Hindlimb muscle (tissue), 1 donor: ENCODE measurements around the gene DBH. TPM values are rescaled to one million over a fixed set of nuclear protein-coding genes. Genes with fewer than 3 reads are reported as not detected.

Experiments used
- DNase-seq: peaks from one replicate; pipeline ENCODE4 v3.0.0-alpha.2; 2013
- polyA plus RNA-seq: library from polyadenylated mRNA; unstranded; fragments of 120-200 nt; gene quantifications from one replicate; pipeline ENCODE4 v1.2.1, GENCODE V29; 2013; ENCODE audit not compliant: insufficient read length

The DBH gene
- polyA plus RNA-seq, 1 donor: 0.54 TPM

- no peak for DNase-seq
Measured at GRCh38 chr9:133702798-133703590, 66.8 kb downstream of the DBH start.

DNA sequence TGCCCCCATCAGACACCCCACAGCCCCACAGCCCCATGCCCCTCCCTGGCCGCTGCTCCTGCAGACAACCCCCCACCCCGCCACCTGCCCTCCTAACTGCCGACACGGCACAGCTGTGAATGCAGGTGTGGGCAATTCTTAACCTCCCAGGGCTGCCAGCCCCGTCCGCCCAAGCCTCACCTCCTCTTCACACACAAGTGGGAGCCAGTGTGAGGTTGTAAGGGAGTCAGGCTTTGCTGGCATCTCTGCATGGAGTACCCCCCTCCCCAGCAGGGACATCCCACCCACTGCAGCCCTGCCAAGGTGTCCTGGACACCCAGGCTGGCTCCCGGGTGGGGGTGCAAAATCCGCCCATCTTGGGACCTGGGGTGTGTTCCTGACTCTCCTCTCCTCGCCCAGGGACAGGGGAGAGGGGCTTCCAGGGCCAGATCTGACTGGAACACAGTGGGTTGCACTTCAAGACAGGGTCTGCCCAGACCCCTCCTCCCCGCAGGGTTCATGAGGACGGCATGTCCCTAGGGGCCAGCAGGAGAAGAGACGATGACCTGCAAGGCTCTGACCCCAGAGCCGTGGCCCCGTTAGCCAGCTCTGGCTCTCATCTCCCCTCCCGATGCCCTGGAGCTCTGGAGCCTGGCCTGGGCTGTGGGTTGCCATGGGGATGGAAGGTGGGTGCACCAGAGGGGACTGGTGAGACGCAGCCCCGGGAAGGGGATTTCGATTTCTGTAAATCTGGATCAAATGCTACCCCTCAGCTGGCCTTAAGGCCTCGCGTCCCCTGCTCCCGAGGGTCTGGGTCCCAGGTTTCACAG lies 67.6 kb downstream of the DBH start:
- DNase-seq: no peak

GRCh38 chr9:133704711-133705181 lies 68.6 kb downstream of the DBH start:
- no peak for DNase-seq

GRCh38 chr9:133705576-133705975 lies 69.4 kb downstream of the DBH start:
- no peak for DNase-seq

DNA sequence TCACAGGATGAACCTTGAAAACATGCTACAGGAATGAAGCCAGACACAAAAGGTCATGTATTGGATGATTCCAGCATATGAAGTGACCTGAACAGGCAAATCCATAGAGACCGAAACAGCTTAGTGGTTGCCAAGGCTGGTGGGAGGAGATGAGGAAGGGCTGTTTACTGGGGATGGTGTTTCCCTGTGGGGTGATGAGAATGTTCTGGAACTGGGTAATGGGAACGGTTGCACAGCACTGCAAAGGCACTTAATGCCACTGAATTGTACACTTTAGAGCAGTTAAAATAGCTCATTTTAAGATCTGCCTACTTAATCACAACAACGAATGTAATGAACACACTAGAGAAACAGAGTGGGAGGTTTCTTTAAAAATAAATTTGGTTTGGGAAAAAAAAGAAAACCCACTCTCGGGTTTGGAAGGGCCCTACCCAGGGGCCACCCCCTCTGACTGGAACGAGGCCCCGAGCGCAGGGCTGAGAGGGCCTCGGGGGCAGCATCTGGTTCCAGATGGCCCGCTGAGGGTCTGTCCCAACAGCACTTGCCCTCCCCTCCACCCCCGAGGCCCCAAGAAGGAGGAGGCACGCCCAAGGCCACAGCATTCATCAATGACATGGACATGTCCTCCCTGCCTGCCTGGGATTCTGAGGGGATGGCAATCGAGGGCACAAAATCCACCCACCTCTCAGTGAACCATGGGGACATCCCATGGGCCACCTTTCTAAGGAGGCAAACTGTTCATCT lies 70.3 kb downstream of the DBH start:
- no peak for DNase-seq

DNA sequence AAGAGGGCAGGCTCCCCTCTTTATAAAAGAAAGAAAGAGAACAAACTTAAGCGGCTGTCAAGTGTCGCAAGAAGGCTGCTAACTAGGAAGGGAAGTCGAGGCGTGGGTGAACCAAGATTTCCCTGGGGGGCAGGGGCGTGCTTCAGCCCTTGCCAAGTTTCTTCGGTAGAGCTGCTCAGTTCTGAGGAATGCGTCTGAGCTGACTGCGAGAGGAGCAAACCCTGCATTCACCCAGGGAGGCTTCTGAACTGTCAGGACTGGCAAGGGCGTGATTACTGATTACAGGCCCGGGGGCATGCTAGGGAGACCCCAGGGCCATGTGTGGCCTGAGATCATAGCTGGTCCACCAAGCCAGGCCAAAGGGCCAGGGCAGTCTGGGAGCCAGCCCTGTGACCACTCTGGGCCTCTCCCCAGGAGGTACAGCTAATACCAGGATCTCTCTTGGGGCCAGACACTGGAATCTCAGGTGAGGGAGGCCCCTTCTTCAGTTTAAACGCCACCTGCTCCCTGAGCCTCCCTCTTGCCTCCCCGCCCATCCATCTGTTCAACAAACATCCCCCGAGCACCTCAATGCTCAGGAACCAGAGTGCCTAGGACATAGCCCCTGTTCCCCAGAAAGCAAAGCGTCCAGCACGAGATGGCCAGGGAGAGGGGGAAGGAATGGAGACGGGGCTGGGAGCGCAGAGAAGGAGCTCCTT lies 71.1 kb downstream of the DBH start:
- DNase-seq: no peak

DNA sequence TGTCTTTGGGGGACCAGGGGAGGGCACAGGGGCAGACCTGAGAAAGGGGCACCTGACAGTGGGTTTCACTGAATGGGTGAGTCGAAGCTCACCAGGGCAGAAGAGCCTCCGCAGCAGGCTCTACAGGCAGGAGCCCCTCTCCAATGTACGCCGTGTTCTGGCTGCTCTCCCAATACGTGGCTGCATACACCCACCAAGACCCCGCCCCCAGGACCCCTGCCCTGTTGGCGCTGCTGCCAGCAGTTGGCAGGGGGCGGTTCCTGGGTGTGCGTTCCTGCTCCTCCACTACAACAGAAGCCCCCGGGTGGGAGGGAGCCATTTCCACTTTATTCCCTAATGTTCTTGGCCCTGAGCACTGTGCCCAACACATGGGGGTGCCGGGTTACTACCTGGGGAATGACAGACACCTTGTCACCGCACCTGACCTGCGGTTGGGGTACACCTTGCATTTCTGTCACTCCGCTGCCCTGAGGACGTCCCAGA lies 71.6 kb downstream of the DBH start:
- no peak for DNase-seq

GRCh38 chr9:133708246-133709014 lies 72.3 kb downstream of the DBH start:
- no peak for DNase-seq

Other genes starting within 250 kb of the DBH start
- 43.6 TPM for gene REXO4, start 218.4 kb upstream of the DBH start, polyA plus RNA-seq
- gene ADAMTS13, start 214.0 kb upstream of the DBH start, polyA plus RNA-seq: 10.4 TPM
- 18.5 TPM for gene CACFD1, start 176.4 kb upstream of the DBH start, polyA plus RNA-seq
- 0.81 TPM for gene SLC2A6, start 157.3 kb upstream of the DBH start, polyA plus RNA-seq
- gene MYMK, start 111.4 kb upstream of the DBH start, polyA plus RNA-seq: 82.7 TPM
- 4.0 TPM for gene ADAMTSL2, start 101.7 kb upstream of the DBH start, polyA plus RNA-seq
- not detected for gene FAM163B, start 27.0 kb upstream of the DBH start, polyA plus RNA-seq
- 5.6 TPM for gene SARDH, start 102.0 kb downstream of the DBH start, polyA plus RNA-seq